Activated CD4-positive, CD25-positive, alpha-beta regulatory T cell (primary cell): ENCODE measurements around the gene PLTP.
"Not testable (repeated sequence)": the region's sequence is repeated elsewhere in the genome, so short reads cannot be mapped to it uniquely, and the experiment has no call there.

ENCODE experiments used
- DNase-seq, 4 experiments: peaks; one replicate each; lab custom pipeline; 2025; lab: John Stamatoyannopoulos, UW

Gene PLTP

DNA sequence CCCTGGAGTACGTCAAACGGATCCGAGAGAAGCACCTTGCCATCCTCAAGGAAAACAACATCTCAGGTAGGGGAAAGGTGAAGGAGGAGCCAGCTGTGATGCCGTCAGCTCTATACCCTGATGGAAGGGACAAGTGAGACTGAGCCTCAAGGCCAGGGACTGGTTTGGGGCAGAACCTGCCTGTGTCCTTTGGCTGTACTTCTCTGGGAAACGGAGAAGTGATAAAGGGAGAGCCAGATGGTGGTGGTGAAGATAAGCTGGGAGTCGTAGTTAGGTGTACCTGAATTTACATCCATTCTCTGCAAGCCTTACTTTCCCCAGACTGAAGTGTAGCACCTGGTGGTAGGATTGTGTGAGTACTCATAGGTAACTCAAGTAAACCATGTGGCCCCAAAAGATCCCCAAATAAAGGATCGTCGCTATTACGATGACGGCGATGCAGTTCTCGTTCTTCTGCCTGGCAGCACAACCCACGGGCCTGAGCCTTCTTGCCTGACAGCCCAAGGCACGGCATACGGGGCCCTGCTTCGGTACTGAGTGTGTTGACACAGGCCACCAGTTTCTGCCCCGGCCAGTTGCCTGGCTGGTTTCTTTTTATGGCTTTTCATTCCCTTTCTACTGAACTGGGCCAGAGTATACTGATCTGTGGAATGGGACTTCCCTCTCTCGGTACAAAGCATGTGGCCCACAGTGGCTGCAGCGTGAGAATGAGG is 33.2 kb upstream of the PLTP start:
- DNase-seq: no peak

DNA sequence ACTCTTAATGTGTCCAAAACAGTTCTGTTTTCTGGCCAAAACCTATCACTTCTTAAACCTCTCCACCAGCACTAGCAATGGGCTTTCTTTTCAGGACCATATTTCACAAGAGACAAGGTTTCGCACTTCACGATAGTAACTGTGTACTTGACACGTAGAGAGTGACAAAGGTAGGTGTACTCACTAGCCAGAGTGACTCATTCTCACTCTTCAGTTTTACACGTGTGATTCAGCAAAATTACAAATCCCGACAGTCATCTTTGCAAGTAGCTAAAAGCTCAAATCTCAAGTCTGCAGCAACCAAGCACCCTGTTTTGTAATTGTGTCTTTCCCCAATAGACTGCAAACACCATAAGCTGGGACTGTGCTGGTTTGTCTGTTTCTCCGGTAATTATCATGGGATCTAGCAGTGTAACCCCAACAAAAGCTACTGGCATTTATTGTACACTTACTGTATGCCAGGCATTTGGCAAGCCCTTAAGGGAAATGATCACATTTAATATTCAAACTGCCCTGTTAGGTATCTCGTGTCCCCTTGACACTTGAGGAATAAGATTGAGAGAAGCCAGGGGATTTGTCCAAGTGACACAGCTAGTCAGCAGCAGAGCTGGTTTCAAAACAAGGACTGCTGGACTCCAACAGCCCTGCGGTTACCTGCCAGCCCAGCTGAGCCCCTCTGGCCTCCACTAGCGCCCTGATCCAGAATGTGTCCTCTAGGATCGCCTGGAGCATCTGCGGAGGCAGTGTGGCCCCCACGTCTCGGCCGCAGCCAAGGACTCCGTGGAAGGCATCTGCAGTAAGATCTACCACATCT is 32.4 kb upstream of the PLTP start:
- DNase-seq: no peak

GRCh38 chr20:45943613-45944012 is 31.7 kb upstream of the PLTP start:
- no peak for DNase-seq

GRCh38 chr20:45940469-45940868 is 28.5 kb upstream of the PLTP start:
- no peak for DNase-seq

DNA sequence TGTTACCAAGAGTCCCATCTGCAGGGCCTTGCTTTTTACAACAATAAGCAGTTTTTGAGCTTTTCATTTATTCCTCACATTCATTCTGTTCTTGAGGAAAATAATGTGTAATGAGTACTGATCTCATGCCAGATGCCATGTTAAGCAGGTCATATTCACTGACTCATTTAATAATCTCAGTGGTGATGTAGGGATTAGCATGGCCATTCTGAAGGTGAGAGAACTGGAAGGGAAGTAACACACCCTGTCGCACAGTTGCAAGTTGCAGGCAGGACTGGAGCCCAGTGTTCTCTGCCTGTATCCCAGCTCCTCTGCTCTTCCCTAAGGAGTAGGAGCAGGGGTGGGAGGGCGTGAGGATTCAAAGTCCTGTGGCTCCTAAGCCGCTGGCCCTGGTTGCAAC is 28.1 kb upstream of the PLTP start:
- no peak for DNase-seq

DNA sequence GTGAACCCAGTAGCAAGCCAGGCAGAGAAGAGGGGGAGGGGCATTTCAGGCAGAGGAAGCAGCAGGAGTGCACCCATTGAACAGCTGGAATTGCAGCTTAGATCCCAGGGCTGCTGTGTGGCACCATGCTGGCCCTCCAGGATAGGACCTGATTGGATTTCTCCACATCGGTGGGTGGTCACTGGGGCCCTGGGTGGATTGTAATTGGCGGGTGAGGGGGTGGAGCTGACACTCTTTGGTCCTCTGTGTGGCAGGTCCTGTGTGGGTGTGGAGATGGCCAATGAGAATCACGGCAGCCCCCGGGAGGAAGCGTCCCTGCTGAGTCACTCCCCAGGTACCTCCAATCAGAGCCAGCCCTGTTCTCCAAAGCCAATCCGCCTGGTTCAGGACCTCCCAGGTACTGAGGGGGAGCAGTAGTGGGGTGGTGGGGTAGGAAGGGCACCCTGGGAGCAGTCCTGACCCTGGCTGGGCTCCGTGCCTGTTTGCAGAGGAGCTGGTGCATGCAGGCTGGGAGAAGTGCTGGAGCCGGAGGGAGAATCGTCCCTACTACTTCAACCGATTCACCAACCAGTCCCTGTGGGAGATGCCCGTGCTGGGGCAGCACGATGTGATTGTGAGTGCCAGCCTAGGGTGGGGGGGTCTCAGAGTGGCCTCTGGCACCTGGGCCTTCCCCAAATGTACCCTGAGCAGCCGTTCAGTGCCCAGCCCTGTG is 26.9 kb upstream of the PLTP start:
- no peak for DNase-seq

GRCh38 chr20:45937765-45938164 is 25.8 kb upstream of the PLTP start:
- no peak for DNase-seq

DNA sequence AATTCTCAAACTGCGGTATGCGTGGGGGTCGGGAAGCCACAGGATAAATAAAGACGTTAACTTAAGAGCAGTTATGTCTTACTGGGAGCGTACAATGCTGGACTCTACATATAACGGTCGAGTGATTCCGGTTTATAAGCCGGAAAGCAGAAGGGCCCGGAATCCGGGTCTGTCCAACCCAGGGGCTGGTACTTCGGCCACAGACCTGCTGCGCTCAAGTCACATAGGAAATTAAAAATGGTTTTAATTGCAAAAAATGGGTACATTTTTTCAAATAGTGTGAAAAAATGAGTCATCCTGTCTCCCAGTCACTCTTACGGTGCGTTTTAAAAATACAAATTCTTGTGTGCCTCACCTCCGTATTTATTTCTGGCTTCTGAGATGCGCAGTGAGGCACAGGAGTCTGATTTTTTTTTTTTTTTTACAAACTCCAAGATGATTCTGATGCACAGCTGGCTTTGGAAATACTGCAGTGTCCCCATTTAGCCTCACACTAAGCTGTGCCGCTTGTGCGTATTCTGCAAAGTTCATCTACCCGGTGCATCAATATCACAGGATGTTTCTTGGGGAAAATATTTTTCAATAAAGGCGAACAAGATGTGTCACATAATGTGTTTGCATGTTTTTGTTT is 23.6 kb upstream of the PLTP start:
- no peak for DNase-seq

DNA sequence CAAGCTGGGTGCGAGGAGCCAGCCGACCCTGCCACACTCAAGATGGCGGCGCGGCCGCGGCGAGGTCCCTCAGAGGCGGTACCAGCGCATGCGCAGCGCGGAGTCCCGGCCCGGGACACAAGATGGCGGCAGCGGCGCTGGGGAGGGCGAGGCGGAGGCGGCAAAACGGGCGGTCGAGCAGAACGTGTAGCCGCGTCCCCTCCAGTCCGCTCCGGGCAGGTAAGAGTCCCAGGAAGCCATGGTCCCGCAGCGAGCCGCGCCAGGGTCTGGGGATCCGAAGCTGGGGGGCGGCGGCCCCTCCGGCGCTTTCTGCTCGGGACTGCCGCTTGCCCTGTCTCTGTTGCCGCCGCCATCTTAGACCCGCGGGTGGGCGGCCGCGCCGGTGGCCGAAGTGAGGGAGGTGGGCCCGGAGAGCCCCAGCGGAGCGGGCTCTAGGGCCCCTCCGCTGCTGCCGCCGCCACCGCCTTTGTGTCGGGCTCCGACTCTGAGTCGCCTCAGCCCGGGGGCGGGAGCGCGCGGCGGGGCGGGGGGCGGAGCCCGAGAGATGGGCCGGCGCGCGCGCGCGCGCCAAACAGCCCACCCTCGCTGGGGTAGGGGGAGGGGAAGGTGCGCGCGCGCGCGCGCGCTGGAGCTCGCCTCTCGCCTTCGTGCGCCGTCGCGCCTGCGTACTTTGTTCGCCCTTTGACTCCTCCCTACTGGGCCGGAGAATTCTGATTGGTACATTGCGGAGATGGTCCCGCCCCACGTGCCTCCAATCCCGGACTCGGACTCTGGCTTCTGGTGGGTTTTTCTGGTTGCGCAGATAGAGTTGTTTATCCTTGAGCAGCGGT is 22.8 kb upstream of the PLTP start, which contains the start of gene PCIF1:
Gene PCIF1, plus strand, starts transcription at position 98 of the 830 bp plus-strand sequence. CDS start 4,317 bp downstream, outside the sequence.
- peak; percentile 92 to 97 (median 96) for DNase-seq

GRCh38 chr20:45934046-45934585 is 22.2 kb upstream of the PLTP start:
- peak in 2 of 4 experiments; percentile 55 to 60 for DNase-seq

- peak in 2 of 4 experiments; percentile 23 for DNase-seq
Measured at GRCh38 chr20:45933266-45934045, 21.5 kb upstream of the PLTP start.

GRCh38 chr20:45931680-45932079 is 19.7 kb upstream of the PLTP start:
- not testable (repeated sequence) for DNase-seq

DNA sequence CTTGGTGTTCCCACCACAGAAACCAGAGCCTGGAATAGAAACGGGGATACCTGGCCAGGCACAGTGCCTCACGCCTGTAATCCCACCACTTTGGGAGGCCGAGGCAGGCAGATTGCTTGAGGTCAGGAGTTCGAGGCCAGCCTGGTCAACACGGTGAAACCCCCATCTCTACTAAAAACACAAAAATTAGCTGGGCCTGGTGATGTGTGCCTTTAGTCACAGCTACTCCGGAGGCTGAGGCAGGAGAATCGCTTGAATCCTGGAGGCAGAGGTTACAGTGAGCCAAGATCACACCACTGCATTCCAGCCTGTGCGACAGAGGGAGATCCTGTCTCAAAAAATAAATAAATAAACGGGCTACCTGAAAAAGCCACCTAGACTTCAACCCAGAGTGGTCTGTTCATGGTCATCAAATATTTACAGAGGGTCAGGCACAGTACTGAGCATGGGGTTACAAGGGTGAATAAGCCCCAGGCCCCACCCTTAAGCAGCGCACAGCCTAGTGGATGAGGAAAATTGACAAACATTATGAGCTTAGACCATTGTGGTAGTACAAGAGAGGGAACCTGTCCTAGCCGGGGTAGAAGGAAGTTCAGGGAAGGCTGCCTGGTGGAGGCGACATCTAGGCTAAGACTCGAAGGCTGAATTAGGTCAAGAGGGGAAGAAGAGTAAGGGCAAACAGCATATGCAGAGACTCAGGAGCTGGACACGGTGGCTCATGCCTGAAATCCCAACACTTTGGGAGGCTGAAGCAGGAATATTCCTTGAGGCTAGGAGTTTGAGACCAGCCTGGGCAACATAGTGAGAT is 15.3 kb upstream of the PLTP start:
- DNase-seq: no peak

GRCh38 chr20:45926731-45927070 is 14.7 kb upstream of the PLTP start:
- no peak for DNase-seq

- no peak for DNase-seq
Measured at GRCh38 chr20:45925821-45926506, 14.0 kb upstream of the PLTP start.

GRCh38 chr20:45924391-45925261 is 12.7 kb upstream of the PLTP start:
- DNase-seq: no peak

- DNase-seq: no peak
Measured at GRCh38 chr20:45921337-45922189, 9.6 kb upstream of the PLTP start.
